ENCODE data around the gene DENND1C.

Gene DENND1C

DNA sequence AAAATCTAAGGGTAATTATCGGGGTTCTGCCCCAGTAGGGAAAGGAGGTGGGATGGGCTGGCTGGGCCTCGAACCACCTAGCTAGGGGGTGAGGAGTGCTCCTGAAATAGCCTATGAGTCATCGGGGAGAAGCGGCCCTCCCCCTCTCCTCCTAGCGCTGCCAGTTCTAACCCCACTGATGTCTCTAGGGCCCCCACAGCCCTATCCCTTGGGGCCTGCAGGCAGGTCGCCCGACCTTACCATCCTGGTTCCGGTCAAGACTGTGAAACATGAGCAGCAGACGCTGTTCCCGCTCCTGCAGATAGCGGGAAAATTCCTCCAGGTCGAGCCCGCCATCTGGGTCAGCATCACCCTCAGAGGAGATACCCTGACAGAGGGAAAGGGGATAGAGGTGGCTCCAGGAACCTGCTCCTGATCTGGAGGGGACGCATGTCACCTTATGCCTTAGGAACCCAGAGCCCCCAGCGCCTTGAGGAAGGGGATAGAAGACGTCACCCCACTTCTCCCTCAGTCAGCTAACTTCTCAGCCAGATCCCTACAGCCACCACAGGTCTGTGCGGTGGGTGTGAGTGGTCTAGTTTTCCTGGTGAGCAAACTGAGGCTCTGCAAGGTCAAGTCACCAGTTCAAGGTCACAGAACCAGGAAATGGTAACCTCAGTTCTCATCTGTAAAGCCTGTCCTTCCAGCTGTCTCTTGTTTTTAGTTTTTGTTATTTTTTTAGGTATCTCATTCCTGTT lies 23.5 kb downstream of the DENND1C start:
- TF ChIP-seq, protein P1, sequence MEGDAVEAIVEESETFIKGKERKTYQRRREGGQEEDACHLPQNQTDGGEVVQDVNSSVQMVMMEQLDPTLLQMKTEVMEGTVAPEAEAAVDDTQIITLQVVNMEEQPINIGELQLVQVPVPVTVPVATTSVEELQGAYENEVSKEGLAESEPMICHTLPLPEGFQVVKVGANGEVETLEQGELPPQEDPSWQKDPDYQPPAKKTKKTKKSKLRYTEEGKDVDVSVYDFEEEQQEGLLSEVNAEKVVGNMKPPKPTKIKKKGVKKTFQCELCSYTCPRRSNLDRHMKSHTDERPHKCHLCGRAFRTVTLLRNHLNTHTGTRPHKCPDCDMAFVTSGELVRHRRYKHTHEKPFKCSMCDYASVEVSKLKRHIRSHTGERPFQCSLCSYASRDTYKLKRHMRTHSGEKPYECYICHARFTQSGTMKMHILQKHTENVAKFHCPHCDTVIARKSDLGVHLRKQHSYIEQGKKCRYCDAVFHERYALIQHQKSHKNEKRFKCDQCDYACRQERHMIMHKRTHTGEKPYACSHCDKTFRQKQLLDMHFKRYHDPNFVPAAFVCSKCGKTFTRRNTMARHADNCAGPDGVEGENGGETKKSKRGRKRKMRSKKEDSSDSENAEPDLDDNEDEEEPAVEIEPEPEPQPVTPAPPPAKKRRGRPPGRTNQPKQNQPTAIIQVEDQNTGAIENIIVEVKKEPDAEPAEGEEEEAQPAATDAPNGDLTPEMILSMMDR (IDR thresholded peaks at IDR 0.05; ENCODE audit: low read depth, low read length), result no peak
- Histone ChIP-seq H3K27me3 (ENCODE audit: insufficient read depth, low read depth, severe bottlenecking) (no peaks in the 10 kb centered on the region), H3K4me3 (ENCODE audit: low read depth, low read length) (no peak overlapping the region), H3K9me3 (ENCODE audit: severe bottlenecking) (peaks cover 11% of the 10 kb centered on the region), H3K27ac (no peak overlapping the region), H3K36me3 (peaks cover 29% of the 10 kb centered on the region)
- no peak for DNase-seq

DNA sequence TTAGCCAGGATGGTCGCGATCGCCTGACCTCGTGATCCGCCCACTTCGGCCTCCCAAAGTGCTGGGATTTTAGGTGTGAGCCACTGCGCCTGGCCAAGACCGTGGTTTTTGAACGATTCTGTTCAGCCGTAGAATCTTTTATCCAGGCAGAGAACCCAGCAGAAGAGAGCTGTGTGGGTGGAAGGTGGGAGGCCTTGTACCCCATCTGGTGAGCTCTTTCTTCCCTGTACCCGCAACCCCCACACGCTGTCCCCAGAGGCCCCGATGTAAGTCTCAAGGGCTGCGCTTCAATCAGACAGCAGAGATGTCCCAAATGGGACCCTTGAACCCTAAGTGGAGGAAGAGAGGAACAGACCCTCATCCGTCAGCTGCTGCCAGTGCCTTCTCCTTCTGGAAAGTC lies 25.7 kb downstream of the DENND1C start:
- Histone ChIP-seq H3K27me3 (ENCODE audit: insufficient read depth, low read depth, severe bottlenecking) (no peaks in the 10 kb centered on the region), H3K27ac (no peak overlapping the region), H3K36me3 (peaks cover 34% of the 10 kb centered on the region), H3K4me3 (ENCODE audit: low read depth, low read length) (no peak overlapping the region), H3K9me3 (ENCODE audit: severe bottlenecking) (peaks cover 11% of the 10 kb centered on the region)
- no peak for DNase-seq
- TF ChIP-seq, protein P1 (IDR thresholded peaks at IDR 0.05; ENCODE audit: low read depth, low read length), result no peak

DNA sequence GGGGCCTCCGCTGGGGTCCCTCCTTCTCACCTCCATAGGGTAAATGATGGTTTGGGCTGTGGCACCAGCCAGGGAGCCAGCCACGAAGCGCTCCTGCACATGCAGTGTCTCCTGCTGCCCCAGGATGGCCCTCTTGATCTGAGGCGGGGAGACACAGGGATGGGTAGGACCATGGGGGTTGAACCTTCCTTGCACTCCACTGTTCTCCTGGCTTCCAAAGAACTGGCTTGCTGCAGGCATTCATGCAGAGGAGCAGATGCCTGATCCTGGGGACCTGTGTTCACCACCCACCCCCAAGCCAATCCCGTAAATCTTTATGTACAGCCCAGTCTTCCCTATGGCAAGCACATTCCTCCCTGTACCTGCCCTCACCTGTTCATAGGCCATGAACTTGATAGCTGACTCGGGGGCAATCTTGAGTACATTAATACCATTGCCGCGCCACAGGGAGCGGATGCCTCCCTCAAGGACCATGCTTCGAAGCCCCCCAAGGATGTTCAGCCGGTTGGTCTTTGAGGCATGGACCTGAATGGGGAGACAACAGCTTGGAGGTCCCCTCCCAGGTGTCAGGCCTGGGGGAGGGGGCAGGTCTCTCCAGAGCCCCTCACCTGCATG lies 27.5 kb downstream of the DENND1C start:
- Histone ChIP-seq H3K4me3 (ENCODE audit: low read depth, low read length) (no peak overlapping the region), H3K27me3 (ENCODE audit: insufficient read depth, low read depth, severe bottlenecking) (no peaks in the 10 kb centered on the region), H3K9me3 (ENCODE audit: severe bottlenecking) (peaks cover 11% of the 10 kb centered on the region), H3K27ac (no peak overlapping the region), H3K36me3 (peaks cover 34% of the 10 kb centered on the region)
- TF ChIP-seq, protein P1 (IDR thresholded peaks at IDR 0.05; ENCODE audit: low read depth, low read length), result no peak
- DNase-seq, result no peak

DNA sequence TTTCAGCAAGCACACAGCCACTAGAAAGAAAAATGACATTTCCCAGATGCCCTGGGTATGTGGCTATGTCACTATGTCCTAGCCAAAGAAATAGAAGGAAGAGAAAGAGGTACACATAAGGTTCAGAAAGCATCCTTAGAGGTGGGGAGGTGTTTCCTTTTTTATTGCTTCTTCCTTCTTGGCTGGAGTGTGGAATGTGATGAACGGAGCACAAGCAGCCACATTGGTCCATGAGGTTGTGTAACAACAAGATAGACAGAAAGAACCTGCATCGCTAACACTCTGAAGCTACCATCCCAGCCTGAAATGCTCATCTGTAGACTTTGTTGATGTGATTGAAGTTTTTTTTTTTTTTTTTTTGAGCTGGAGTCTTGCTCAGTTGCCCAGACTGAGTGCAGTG lies 28.7 kb downstream of the DENND1C start:
- TF ChIP-seq, protein P1 (IDR thresholded peaks at IDR 0.05; ENCODE audit: low read depth, low read length), result no peak
- Histone ChIP-seq H3K4me3 (ENCODE audit: low read depth, low read length) (no peak overlapping the region), H3K27me3 (ENCODE audit: insufficient read depth, low read depth, severe bottlenecking) (no peaks in the 10 kb centered on the region), H3K9me3 (ENCODE audit: severe bottlenecking) (peaks cover 11% of the 10 kb centered on the region), H3K27ac (no peak overlapping the region), H3K36me3 (peaks cover 34% of the 10 kb centered on the region)
- DNase-seq, result no peak

DNA sequence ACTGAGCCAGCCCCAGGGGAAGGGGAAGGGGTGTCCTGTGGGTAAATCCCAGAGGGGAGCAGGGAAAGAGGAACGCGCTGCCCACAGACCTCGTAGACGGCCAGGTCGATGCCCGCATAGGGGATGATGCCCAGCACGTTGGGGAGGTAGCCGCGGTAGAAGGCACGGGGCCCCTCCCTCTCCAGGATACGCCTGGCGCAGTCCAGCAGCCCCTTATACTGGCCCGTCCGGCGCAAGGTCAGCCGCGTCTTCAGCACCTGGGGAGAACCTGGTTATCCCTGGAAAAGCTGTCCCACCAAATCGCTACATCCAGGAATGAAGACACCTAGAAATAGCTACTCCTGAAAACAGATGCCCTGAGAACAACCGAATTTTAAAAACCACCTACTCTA lies 29.4 kb downstream of the DENND1C start:
- Histone ChIP-seq H3K9me3 (ENCODE audit: severe bottlenecking) (peaks cover 11% of the 10 kb centered on the region), H3K27ac (no peak overlapping the region), H3K36me3 (peaks cover 34% of the 10 kb centered on the region), H3K4me3 (ENCODE audit: low read depth, low read length) (no peak overlapping the region), H3K27me3 (ENCODE audit: insufficient read depth, low read depth, severe bottlenecking) (no peaks in the 10 kb centered on the region)
- TF ChIP-seq, protein P1 (IDR thresholded peaks at IDR 0.05; ENCODE audit: low read depth, low read length), result no peak
- DNase-seq, result no peak

Measured in WERI-Rb-1 (cell line).